ENCODE results near the gene CHMP5.

Gene CHMP5

GRCh38 chr9:33320230-33320567, 55.4 kb downstream of the CHMP5 start:
- DNase-seq, result no peak

DNA sequence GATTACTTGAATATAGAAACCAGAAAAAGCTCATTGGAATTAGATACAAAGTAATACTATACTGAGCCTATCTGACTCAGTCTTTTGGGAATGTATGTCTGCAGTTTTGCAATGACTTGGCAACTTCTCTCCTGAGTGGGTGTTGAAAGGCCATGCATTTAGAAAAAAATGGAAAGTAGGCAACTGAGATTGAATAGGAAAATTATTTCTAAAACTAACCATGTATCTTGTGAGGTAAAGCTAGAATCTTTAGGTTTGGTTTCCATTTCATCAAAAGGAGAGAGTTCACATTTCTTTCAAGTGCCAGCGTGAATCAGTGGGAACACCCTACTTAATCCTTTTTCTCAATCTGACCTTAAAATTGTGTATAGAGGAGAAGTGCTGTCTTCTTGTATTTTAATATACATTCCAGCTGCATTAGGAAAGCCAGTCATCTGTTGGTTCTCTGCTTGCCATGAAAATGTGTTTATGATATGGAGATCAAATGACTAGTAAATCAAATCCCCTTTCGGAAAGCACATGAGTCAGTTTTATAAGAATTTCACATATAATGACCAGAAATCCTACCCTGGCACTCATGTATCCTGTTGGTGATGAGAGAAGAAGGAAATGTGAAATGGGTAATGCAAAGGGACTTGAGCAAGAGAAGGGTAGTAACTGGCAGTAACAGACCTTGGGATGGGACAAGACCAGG, 55.9 kb downstream of the CHMP5 start:
- DNase-seq, result no peak

DNA sequence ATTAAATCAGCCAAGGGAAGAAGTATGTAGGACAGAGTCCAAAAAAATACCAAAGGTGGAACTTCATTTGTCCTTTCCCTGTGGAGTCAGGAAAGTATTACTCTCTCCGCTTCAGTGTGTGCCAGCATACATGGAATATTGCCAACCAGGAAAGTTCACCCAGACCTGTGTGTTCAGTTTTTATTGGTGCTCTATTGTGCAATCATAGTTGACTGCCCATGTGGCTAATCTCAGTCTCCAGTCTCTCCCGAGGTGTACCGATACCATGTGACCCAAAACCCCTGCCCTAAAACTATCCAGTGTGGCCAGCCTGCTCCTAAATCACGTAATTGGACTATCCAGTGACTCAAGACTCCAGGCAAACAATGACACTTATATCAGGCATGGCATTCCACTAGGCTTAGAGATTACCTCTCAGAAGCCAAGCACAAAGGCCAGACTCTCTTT, 64.3 kb downstream of the CHMP5 start:
- no peak for DNase-seq

DNA sequence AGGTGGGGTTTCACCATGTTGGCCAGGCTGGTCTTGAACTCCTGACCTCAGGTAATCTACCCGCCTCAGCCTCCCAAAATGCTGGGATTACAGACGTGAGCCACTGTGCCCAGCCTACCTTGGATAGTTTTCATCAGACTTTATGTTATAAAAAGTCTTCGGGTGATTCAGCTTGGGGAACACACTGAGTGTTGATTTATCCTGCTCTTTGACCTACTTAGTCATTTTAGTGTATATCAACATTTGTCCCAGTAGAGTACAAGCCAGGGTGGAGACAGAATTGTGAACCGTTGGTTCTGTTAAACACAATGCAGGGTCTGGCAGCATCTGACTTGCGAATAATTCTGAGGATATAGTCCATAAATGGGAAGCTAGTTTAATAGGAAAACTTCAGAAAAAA, 65.1 kb downstream of the CHMP5 start:
- DNase-seq, result no peak

- DNase-seq, result no peak
Measured at GRCh38 chr9:33331377-33331891, 66.6 kb downstream of the CHMP5 start.
